GM08714 (cell line): Measurements from ENCODE around the gene SLC7A5.
"Not testable (repeated sequence)": the region's sequence is repeated elsewhere in the genome, so short reads cannot be mapped to it uniquely, and the experiment has no call there.

Experiments used
- H3K4me3 ChIP-seq: fragments of 200-500 bp; sonication (Bioruptor generic); 2 replicates; pipeline ENCODE4 v1.5.1; 2014; ENCODE audit warnings: mild to moderate bottlenecking, low read length, inconsistent platforms
- ZNF274 ChIP-seq: IDR thresholded peaks from 2 replicates; pipeline ENCODE4 v1.6.1; 2012; ENCODE audit warnings: mild to moderate bottlenecking, low read depth, low read length

SLC7A5 gene

DNA sequence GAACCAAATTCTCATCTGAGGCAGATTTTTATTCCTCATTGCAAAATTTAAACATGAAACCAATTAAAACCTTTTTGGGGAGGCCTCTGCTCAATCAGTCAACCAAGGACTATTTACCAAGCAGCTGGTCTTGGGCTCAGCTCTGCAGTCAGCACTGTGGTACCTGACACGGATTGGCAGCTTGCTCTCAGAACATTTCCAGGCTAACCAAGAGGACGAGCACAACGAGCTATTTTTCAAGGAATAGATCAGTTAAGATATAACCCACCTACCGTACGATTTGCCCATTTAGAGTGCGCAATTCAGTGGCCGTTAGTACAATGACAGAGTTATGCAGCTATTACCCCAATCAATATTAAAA lies 77.1 kb downstream of the SLC7A5 start:
- TF ChIP-seq ZNF274 = no peak
- H3K4me3 ChIP-seq = no peak overlapping the region

DNA sequence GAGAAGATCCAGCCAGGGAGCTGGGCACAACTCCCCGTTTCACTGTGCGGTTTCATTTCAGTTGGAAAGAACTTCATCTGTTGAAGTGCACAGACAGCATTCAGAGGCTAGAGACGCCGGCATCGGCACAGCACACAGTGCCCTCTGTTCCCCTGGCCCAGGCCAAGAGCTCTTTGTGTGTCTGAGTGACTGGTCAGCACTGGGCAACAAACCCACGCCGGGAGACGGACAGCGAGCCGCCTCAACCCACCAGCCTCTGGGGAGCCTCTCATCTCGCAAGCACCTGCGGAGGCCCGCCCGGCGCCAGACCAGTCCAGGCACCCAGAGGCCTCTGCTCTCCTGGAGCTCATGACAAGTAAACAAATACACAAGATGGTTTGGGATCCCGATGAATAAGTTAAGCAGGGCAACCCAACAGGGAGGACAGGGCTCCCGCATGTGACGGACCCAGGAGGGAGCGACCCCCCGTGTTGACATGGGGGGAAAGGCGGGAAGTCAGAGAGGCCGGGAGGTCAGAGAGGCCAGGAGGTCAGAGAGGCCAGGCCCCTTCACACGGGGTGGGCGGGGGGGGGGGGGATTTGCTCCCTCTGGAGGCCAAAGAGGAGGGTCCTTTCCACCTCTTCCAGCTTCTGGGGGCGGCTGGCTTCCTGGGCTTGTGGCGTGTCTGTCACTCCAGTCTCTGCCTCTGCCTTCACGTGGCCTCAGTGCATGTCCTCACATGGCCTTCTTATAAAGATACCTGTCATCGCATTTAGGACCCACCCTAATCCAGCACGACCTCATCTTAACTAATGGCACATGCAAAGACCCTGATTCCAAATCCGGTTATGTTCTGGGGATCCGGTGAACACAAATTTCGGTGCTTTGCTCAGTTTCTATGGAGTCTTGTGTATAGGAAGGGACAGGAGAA lies 77.8 kb downstream of the SLC7A5 start:
- no peak for TF ChIP-seq ZNF274
- no peak overlapping the region for H3K4me3 ChIP-seq

DNA sequence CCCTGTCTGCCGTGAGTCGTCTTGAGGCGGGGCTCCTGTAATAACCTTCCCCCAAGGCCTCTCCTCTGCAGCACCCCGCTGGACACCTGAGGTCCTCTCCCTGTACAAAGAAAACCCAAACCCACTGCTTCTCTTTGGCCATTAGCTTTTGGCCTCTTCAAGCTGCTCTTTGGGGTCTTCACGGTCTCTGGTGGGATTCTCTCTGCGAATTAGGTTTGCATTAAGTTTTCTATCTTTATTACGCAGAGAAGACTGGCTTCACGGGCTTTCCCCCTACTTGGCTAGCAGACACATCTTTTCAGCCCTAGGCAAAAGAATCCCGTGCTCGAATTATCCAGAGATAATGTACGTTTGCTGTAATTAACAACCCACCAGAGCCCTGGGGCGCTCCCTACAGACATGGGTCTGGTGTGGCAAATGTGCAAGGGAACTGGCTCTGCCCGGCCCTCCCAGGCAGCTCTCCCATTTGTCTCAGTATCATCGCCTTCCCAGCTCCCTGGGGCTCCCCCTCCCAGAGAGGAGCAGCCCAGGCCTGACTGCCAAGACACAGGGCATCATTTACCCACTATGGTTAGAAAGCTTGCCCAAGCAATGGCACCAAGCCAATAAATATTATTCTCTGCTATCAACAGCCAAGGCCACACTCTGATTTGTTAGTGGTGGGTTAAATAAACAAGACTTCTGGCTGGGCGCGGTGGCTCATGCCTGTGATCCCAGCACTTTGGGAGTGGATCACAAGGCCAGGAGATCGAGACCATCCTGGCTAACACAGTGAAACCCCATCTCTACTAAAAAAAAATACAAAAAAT lies 78.8 kb downstream of the SLC7A5 start:
- no peak for TF ChIP-seq ZNF274
- H3K4me3 ChIP-seq = no peak overlapping the region

DNA sequence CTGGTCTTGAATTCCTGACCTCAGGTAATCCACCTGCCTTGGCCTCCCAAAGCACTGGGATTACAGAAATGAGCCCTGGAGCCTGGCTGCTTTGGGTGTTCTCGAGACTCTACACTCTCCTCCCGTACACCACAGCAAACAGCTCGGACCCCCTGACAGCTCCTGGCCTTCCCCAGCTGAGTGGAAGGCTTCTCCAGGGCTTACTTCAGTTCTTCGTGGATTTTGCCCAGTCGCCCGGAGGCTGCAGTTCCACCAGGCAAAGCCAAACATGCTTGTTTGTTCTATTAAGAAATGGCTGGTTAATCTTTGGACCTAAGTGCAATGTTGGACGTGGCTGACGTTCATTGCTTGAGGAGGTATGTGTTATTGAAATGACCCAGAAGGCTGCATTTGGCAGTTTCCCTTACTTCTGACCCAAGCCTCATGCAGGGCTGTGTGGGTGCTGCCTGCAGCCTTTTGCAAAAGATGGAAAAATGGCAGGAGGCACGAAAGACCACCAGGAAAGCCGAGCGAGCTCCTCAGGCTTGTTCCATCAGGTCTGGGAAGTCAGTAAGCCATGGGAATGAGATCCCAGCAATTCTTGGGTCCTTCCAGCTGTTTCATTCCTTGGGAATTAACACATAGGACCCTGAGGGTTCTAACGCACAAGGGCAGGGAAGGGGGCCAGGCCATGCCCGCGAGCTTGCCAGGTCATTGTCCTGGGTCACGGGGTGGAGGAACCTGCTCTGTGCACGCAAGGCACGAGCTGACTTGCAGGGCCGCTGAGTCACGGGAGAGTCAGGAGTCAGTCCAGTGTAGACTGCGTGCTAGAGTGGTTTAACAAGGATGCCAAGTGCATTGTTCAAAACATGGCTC lies 79.6 kb downstream of the SLC7A5 start:
- TF ChIP-seq ZNF274 = no peak
- no peak overlapping the region for H3K4me3 ChIP-seq

DNA sequence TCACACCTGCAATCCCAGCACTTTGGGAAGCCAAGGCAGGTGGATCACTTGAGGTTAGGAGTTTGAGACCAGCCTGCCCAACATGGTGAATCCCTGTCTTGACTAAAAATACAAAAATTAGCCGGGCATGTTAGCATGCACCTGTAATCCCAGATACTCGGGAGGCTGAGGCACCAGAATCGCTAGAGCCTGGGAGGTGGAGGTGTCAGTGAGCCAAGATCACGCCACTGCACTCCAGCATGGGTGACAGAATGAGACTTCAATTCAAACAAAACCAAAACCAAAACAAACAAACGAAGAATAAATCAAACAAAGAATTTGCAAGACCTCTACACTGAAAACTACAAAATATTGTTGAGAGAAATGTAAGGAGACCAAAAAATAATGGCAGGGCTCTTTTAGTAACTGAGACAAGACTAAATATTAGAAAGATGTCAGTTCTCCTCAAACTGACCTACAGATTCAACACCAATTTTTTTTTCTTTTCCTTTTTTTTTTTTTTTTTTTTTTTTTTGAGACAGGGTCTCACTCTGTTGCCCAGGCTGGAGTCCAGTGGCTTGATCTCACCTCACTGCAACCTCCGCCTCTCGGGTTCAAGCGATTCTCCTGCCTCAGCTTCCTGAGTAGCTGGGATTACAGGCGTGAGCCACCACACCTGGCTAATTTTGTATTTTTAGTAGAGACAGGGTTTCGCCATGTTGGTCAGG lies 80.4 kb downstream of the SLC7A5 start:
- H3K4me3 ChIP-seq = not testable (repeated sequence)

DNA sequence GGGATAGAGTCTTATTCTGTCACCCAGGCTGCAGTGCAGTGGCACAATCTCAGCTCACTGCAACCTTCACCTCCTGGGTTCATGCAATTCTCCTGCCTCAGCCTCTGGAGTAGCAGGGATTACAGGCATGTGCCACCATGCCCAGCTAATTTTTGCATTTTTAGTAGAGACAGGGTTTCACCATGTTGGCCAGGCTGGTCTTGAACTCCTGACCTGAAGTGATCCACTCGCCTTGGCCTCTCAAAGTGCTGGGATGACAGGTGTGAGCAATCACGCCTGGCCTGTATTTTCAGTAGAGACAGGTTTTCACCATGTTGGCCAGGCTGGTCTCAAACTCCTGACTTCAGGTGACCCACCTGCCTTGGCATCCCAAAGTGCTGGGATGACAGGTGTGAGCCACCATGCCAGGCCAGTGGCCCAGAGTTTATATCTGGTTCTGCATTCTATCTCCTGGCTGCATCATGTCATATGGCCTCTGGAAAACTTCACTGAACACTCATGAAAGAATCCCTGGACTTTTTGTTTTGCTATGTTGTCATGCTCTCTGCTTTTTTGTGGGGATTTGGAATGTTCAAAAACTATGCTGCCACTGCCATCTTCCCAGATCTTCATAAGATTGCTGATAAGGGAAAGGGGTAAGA lies 81.7 kb downstream of the SLC7A5 start:
- H3K4me3 ChIP-seq = not testable (repeated sequence)

DNA sequence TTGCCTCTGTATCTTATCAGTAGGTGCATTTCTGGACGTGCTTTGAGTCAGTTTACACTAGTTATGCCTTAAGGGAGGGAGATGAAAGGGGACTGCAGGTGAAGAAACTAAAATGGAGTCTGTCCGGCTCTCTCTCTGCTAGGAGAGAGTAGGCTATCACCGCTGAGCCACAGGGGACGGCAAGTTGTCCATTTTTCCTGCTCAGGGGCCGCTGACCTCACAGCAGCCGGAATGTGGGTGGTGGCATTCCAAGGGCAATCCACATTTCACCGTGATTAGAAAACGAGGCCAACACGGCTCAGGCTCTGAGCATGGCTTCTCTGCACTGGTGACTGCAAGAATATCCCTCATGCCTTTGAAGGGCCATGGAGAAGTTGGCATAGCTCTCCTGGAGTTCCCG lies 84.5 kb downstream of the SLC7A5 start:
- TF ChIP-seq ZNF274 = no peak
- H3K4me3 ChIP-seq = no peak overlapping the region

DNA sequence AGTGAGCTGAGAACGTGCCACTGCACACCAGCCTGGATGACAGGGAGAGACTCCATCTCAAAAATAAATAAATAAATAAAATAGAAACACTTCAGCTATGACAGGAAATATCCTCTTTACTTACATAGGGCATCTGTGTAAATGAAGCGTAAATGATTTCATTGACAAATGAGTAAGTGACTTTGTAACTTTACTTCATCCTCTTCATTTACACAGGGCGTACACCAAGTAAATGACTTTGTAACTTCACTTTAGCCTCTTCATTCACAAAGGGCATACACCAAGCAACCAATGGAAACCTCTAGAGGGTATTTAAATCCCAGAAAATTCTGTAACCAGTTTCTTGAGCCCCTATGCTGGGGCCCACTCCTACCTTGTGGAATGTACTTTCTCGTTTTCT lies 87.3 kb downstream of the SLC7A5 start:
- no peak overlapping the region for H3K4me3 ChIP-seq
- TF ChIP-seq ZNF274 = no peak

DNA sequence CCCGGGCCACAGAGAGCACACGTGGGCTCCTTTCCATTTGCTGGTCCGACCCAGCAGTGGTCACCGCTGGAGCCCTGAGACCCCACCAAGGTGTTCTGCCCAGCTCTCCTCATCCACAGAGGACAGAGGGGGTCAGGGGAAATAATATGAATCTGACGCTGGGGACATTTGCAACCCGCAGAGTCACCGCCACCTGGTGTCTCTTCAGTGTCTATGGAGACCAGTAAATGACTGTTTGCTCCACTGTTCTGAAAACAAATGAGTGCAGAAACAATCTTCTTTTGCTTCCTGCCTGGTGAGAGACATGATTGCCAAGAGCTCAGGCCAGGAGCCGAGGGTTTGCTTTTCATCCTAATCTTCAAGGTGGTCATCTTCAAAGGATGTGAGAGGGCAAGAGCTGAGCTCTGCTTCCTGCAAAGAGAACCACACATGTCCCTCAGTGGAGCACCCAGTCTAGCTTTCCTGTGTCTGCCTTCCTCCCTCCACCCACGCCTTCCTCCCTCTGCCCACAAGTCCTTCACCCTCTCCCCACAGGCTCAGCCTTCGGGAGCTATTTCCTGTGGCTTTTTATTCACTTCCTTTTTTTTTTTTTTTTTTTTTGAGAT lies 88.8 kb downstream of the SLC7A5 start:
- H3K4me3 ChIP-seq = no peak overlapping the region; the same call in 1 of the 2 replicates
- no peak for TF ChIP-seq ZNF274
